ENCODE results near the gene FGG.
"Not testable (repeated sequence)": the region's sequence is repeated elsewhere in the genome, so short reads cannot be mapped to it uniquely, and the experiment has no call there.

FGG gene

GRCh38 chr4:154610582-154610981, 1.9 kb downstream of the FGG start:
- DNase-seq (ENCODE audit: low spot score), result no peak

- no peak for DNase-seq (ENCODE audit: low spot score)
Measured at GRCh38 chr4:154609532-154609931, 2.9 kb downstream of the FGG start.

DNA sequence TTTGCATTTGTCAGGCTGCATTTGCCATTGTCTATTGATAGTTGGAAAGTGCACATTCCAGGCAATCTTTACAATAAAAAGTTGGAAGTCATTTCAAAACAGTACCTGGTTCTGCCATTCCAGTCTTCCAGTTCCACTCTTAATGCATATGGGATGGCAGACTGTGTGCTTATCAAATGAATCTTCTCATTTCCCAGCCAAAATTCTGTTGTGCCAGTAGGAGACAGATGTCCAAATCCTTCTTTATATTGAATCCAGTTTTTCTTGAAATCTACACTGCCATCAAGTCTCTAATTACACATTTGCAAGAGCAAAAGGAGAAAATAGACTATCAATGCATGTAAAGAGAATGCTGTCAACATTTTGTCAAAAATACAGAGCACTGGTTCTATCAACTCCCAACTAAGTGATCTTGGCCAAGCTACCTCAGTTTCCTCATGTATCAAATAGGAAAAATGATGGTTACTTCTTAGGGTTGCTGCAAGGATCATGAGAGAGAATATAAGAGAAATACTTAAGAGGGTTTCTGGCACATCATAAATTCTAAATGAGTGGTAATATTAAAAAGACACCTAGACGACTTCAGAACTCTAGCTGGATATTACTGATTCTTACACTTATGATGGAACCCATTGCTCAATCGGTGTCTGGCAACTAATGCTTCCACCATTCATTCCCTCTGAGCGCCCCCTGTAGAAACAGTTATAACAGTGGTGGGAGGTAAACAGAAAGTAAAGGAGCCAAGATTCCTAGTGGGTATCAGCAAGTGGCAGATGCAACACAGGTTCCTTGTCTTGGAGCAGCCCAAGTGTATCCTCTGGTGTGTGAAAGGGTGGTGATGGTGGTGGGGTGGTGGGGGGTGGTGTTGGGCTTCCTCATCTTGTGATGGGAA, 3.8 kb downstream of the FGG start:
- no peak for DNase-seq (ENCODE audit: low spot score)

- DNase-seq (ENCODE audit: low spot score), result no peak
Measured at GRCh38 chr4:154606728-154607723, 5.4 kb downstream of the FGG start.

DNA sequence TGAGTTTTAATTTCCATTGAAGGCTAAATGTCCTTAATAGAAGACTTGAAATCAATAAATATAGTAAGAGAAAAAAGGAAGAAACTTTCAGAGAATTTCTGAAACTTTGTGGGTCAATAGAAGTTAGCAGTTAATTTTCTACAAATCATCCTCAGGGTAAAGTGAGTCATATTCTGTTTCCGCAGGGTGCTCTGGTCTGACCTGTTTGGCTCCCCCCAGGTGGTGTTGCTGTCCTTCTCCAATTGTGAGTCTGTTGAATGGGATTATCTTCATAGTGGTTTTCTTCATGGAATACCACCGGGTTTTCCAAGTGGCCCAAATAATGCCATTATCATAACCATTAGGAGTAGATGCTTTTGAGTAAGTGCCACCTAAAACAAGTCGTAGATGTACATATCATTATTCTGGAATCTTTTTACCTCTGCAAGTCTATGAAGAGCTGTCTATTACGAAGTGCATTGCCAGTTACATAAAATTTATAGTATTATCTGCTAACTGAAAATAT, 7.7 kb downstream of the FGG start:
- DNase-seq (ENCODE audit: low spot score), result no peak

DNA sequence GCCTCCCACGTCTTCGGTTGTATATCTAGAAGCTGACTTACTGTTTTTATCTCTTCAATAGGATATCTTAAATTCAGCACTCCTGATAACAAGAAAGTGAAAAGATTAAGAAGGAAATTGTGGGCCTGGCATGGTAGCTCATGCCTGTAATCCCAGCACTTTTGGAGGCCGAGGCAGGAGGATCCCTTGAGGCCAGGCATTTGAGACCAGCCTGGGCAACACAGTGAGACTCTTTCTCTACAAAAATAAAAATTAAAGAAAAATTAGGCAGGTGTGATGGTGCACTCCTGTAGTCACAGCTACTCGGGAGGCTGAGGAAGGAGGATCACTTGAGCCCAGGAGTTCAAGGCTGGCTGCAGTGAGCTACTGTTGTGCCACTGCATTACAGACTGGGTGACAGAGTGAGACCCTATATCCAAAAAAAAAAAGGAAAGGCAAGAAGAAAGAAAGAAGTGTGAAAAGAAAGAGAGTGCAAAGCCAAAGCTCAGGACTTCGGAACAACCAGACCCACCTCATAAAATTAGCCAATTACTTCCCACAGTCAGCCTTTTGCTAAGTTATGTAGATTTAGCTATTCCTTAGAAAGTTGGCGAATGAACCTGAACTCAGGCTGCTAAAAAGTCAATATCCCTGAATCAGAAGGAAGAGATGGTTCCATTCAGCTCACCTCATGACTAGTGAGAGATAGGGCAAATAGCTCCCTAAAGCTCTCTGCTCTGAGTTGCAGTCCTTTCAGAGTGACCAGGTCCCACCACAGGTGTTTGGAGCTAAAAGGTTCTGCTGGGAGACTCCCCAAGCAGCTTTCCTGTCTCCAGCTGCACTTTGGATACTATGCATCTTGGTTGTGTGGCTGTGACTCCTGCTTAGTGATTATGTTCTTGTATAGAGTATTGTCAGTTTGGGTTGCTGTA, 9.2 kb downstream of the FGG start:
- no peak for DNase-seq (ENCODE audit: low spot score)

- DNase-seq (ENCODE audit: low spot score), result peak; percentile 23
Measured at GRCh38 chr4:154602404-154603020, 9.9 kb downstream of the FGG start.

DNA sequence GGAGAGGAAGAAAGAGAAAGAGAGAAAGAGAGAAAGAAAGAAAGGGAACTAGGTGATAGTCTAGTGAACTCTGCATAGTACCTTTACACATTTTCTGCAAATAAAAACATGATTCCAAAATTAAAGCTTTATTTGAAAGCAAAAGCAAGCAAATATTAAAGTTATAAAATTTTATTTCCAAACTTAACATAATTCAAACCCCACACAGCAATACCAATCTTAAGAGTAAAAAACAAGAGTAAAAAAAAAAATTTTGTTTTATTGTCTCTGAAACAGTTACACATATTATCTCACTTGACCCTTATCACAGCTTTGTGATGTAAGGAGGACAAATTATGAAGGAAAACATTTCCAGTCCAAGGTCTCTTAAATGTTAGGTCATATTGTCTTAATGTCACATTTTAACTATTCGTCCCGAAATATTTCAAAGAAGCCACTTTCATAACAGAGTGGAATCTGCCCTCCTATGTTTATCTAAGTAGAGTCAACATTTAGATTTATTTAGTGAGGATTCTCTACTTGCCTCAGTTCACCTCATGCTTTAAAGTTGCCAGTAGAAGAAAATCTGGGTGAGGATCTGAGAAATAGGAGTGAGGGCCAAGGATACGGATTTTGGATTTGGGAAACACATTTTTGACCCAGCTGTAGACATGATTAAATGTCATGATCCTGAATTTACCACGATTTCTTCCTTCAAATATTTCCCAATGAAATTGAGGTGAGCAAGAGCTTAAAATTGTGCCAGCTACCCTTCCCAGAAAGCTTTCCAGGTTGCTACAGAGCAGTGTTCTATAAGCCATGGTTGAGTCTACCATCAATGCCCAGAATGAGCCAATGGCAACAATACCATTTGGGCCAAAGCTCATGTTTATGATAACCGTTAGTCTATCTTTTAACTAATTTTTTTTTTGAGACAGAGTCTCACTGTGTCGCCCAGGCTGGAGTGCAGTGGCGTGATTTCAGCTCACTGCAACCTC, 14.4 kb downstream of the FGG start:
- no peak for DNase-seq (ENCODE audit: low spot score)

GRCh38 chr4:154597281-154597680, 15.2 kb downstream of the FGG start:
- DNase-seq (ENCODE audit: low spot score), result not testable (repeated sequence)

GRCh38 chr4:154595807-154596206, 16.6 kb downstream of the FGG start:
- DNase-seq (ENCODE audit: low spot score), result no peak

DNA sequence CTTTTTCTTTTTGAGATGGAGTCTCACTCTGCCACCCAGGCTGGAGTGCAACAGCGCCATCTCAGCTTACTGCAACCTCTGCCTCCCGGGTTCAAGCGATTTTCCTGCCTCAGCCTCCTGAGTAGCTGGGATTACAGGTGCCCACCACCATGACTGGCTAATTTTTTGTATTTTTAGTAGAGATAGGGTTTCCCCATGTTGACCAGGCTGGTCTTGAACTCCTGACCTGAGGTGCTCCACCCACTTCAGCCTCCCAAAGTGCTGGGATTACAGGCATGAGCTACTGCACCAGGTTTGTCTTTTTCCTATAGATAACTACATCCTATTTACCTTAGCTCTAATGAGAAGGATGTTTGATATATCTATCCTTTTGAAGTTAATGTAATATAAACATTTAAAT, 18.1 kb downstream of the FGG start:
- DNase-seq (ENCODE audit: low spot score), result not testable (repeated sequence)

DNA sequence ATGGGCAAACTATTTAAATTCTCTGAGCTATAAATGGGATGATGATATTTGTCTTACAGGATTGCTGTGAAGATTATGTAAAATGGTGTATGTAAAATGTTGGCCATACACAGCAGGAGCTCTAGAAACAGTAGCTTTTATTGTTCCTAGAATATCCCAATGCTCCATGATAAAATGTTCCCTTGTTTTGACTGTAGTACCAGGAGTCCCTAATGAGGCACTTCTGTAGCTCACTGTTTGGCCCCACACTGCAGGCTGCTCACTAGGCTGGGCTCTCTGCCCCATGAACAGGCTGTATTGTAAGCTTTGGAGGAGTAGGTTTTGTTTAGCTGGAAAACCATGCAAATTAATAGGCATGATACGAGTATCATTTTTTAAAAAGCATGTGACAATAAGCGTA, 18.6 kb downstream of the FGG start:
- peak; percentile 70 for DNase-seq (ENCODE audit: low spot score)

- no peak for DNase-seq (ENCODE audit: low spot score)
Measured at GRCh38 chr4:154591890-154592289, 20.6 kb downstream of the FGG start.

GRCh38 chr4:154590329-154591006, 22.0 kb downstream of the FGG start, which contains the start of gene FGA:
Gene FGA (minus strand): TSS chr4:154590742. CDS start chr4:154590687, 55 bp downstream.
- no peak for DNase-seq (ENCODE audit: low spot score)

- no peak for DNase-seq (ENCODE audit: low spot score)
Measured at GRCh38 chr4:154589296-154590197, 22.9 kb downstream of the FGG start.

DNA sequence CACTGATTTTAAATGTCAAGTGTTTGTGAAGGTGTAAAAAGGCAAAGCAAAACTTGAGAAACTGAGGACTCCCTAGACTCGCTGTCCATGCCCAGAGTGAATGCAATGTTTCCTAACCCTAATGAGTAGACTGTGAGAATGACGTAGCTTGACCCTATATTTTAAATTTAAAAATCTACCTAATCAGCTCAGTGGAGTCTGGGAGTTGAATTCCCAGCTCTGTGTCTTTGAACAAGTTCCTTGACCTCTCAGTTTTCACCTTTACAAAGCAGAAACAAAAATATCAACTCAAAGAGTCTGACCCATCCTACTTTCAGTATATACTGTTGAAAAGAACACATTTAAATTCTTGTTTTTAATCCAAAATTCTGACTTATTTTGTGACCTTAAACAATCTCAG, 24.3 kb downstream of the FGG start:
- no peak for DNase-seq (ENCODE audit: low spot score)

- no peak for DNase-seq (ENCODE audit: low spot score)
Measured at GRCh38 chr4:154586296-154587033, 26.0 kb downstream of the FGG start.

Data from COLO829 (cell line).